ENCODE data around the gene PDE4D.
"Not testable (repeated sequence)": the region's sequence is repeated elsewhere in the genome, so short reads cannot be mapped to it uniquely, and the experiment has no call there.

Gene PDE4D

GRCh38 chr5:59090323-59090722 lies 803.2 kb downstream of the PDE4D start:
- no peak for DNase-seq

- DNase-seq: no peak
Observed at GRCh38 chr5:59089767-59090166, 803.8 kb downstream of the PDE4D start.

- no peak for DNase-seq
Observed at GRCh38 chr5:59088546-59088945, 805.0 kb downstream of the PDE4D start.

- no peak for DNase-seq
Observed at GRCh38 chr5:59086024-59086423, 807.5 kb downstream of the PDE4D start.

- DNase-seq: no peak
Observed at GRCh38 chr5:59081693-59082092, 811.8 kb downstream of the PDE4D start.

GRCh38 chr5:59079622-59080620 lies 813.6 kb downstream of the PDE4D start:
- DNase-seq: no peak

- DNase-seq: no peak
Observed at GRCh38 chr5:59071755-59072549, 821.6 kb downstream of the PDE4D start.

- no peak for DNase-seq
Observed at GRCh38 chr5:59069438-59070079, 824.0 kb downstream of the PDE4D start.

GRCh38 chr5:59067956-59068656 lies 825.4 kb downstream of the PDE4D start:
- no peak for DNase-seq

GRCh38 chr5:59066367-59067163 lies 827.0 kb downstream of the PDE4D start:
- no peak for DNase-seq

GRCh38 chr5:59065554-59065953 lies 828.0 kb downstream of the PDE4D start:
- no peak for DNase-seq

GRCh38 chr5:59064293-59064692 lies 829.2 kb downstream of the PDE4D start:
- DNase-seq: no peak

GRCh38 chr5:59062986-59063683 lies 830.4 kb downstream of the PDE4D start:
- DNase-seq: no peak

- DNase-seq: no peak
Observed at GRCh38 chr5:59061377-59061776, 832.1 kb downstream of the PDE4D start.

GRCh38 chr5:59058969-59059687 lies 834.4 kb downstream of the PDE4D start:
- DNase-seq: no peak

- no peak for DNase-seq
Observed at GRCh38 chr5:59058237-59058636, 835.3 kb downstream of the PDE4D start.

GRCh38 chr5:59056599-59056998 lies 836.9 kb downstream of the PDE4D start:
- not testable (repeated sequence) for DNase-seq

GRCh38 chr5:59055745-59056448 lies 837.6 kb downstream of the PDE4D start:
- no peak for DNase-seq

GRCh38 chr5:59054963-59055528 lies 838.5 kb downstream of the PDE4D start:
- no peak for DNase-seq

Measured in 8988T (cell line).